Keratinocyte (primary cell): Measurements from ENCODE around the gene ZNF646. TPM values are rescaled to one million over a fixed set of nuclear protein-coding genes. Genes with fewer than 3 reads are reported as not detected.

Source experiments
- DNase-seq: peaks from one replicate; pipeline ENCODE4 v3.0.0-alpha.2; 2011; ENCODE audit warnings: low read depth, missing footprints, low spot score
- FAIRE-seq: peaks from 2 replicates; lab custom pipeline; 2011; peaks lifted over from hg19 to GRCh38; lab: Jason Lieb, UNC
- H2AFZ ChIP-seq: 2 replicates; pipeline ENCODE4 v1.6.0; 2012; ENCODE audit warnings: low read length, control low read depth, inconsistent platforms; ENCODE audit not compliant: control insufficient read depth
- H3K27ac ChIP-seq: 2 replicates; pipeline ENCODE4 v1.5.1; 2011; ENCODE audit warnings: low read length; ENCODE audit not compliant: control insufficient read depth, insufficient read depth
- H3K27me3 ChIP-seq: 3 replicates; pipeline ENCODE4 v1.6.0; 2011; ENCODE audit warnings: low read length; ENCODE audit not compliant: control insufficient read depth, insufficient read depth; ENCODE audit errors: extremely low read depth
- H3K36me3 ChIP-seq, 2 experiments: 2 replicates in 1 of 2; 3 replicates in 1 of 2; pipeline ENCODE4 v1.5.1; 2011; ENCODE audit warnings: low read length in 2 of 2, mild to moderate bottlenecking in 1 of 2; ENCODE audit not compliant: control insufficient read depth in 2 of 2, insufficient read depth in 2 of 2; ENCODE audit errors: extremely low read depth in 1 of 2
- H3K4me1 ChIP-seq: 3 replicates; pipeline ENCODE4 v1.5.1; 2011; ENCODE audit warnings: low read length; ENCODE audit not compliant: control insufficient read depth, insufficient read depth; ENCODE audit errors: extremely low read depth
- H3K4me2 ChIP-seq: 3 replicates; pipeline ENCODE4 v1.6.0; 2011; ENCODE audit warnings: low read depth, low read length; ENCODE audit not compliant: control insufficient read depth, insufficient read depth; ENCODE audit errors: extremely low read depth
- H3K4me3 ChIP-seq, 3 experiments: fragments of 200-600 bp in 1 of 3; sonication (generic) in 1 of 3; 2 replicates in 2 of 3; 3 replicates in 1 of 3; pipeline ENCODE4 v1.5.1; 2011 to 2016; ENCODE audit warnings: low read length in 3 of 3, mild to moderate bottlenecking in 3 of 3, control low read depth in 2 of 3, inconsistent platforms in 1 of 3, low read depth in 1 of 3, mixed read lengths in 1 of 3, mixed run types in 1 of 3, moderate library complexity in 1 of 3; ENCODE audit not compliant: control insufficient read depth in 2 of 3, insufficient read depth in 2 of 3; ENCODE audit errors: extremely low read depth in 1 of 3
- H3K79me2 ChIP-seq: 2 replicates; pipeline ENCODE4 v1.6.0; 2012; ENCODE audit warnings: low read length; ENCODE audit not compliant: control insufficient read depth, insufficient read depth
- H3K9ac ChIP-seq: 3 replicates; pipeline ENCODE4 v1.6.0; 2011; ENCODE audit warnings: low read length; ENCODE audit not compliant: control insufficient read depth, insufficient read depth; ENCODE audit errors: extremely low read depth
- H3K9me1 ChIP-seq: 3 replicates; pipeline ENCODE4 v1.6.0; 2011; ENCODE audit warnings: low read length; ENCODE audit not compliant: control insufficient read depth, insufficient read depth; ENCODE audit errors: extremely low read depth
- H3K9me3 ChIP-seq: 2 replicates; pipeline ENCODE4 v1.5.1; 2012; ENCODE audit warnings: low read depth, low read length; ENCODE audit not compliant: control insufficient read depth
- H4K20me1 ChIP-seq: 3 replicates; pipeline ENCODE4 v1.6.0; 2011; ENCODE audit warnings: low read length; ENCODE audit not compliant: control insufficient read depth, insufficient read depth; ENCODE audit errors: extremely low read depth
- EZH2 ChIP-seq: IDR thresholded peaks from one replicate; pipeline ENCODE4 v1.6.1; 2012; ENCODE audit warnings: inconsistent platforms, mild to moderate bottlenecking, low read length, moderate library complexity
- dilution Hi-C: fragments of 300-500 bp; cut with MboI; formaldehyde crosslinking; loops from one replicate; pipeline ENCODE4 v1.7.0; 2020; ENCODE audit warnings: low sequenced_read_pairs; ENCODE audit not compliant: extremely low pct_ligation_motif_present
- polyA plus RNA-seq, 5 experiments: library from polyadenylated mRNA; depleted of rRNA in 3 of 5; stranded (reverse) in 3 of 5; stranded (forward) in 1 of 5; unstranded in 1 of 5; fragments of >200 nt; gene quantifications; 1 replicate in 1 of 5; 2 replicates in 3 of 5; 3 replicates in 1 of 5; pipeline versions ENCODE4 v1.2.1 to v1.2.3, GENCODE V29; 2011 to 2012; ENCODE audit warnings: missing spikeins in 2 of 5, low read depth in 1 of 5, low replicate concordance in 1 of 5
- TF ChIP-seq, protein P1 (sequence below), 3 experiments: IDR thresholded peaks in 1 of 3; conservative IDR thresholded peaks in 1 of 3; optimal IDR thresholded peaks in 1 of 3; 2 replicates in 2 of 3; 3 replicates in 1 of 3; pipeline versions ENCODE3 to v1.5.1; 2011; ENCODE audit warnings: low read length in 3 of 3, mild to moderate bottlenecking in 3 of 3, moderate library complexity in 2 of 3, control low read depth in 1 of 3, inconsistent platforms in 1 of 3; ENCODE audit not compliant: insufficient read depth in 2 of 3; ENCODE audit errors: extremely low read depth in 1 of 3

Gene ZNF646
- polyA plus RNA-seq, 1 donor (not counting 4 experiments of a cell fraction or from before 2014, with no cell fraction given): 2.5 TPM

GRCh38 chr16:31125844-31126243 is 51.6 kb downstream of the ZNF646 start:
- Histone ChIP-seq H3K9me1 (no peaks in the 10 kb centered on the region), H3K9me3 (no peaks in the 10 kb centered on the region), H4K20me1 (no peaks in the 10 kb centered on the region), H3K79me2 (no peaks in the 10 kb centered on the region), H3K27ac (no peak overlapping the region), H3K4me1 (peaks cover 7% of the 10 kb centered on the region), H3K27me3 (no peaks in the 10 kb centered on the region), H3K36me3 (peaks cover 4 to 26% of the 10 kb centered on the region in 2 experiments), H3K4me3 (no peak overlapping the region), H2AFZ (no peak overlapping the region), H3K4me2 (no peak overlapping the region), H3K9ac (no peak overlapping the region)
- dilution Hi-C loops: no loop called here
- FAIRE-seq (no peak), DNase-seq (no peak)
- TF ChIP-seq, protein P1, sequence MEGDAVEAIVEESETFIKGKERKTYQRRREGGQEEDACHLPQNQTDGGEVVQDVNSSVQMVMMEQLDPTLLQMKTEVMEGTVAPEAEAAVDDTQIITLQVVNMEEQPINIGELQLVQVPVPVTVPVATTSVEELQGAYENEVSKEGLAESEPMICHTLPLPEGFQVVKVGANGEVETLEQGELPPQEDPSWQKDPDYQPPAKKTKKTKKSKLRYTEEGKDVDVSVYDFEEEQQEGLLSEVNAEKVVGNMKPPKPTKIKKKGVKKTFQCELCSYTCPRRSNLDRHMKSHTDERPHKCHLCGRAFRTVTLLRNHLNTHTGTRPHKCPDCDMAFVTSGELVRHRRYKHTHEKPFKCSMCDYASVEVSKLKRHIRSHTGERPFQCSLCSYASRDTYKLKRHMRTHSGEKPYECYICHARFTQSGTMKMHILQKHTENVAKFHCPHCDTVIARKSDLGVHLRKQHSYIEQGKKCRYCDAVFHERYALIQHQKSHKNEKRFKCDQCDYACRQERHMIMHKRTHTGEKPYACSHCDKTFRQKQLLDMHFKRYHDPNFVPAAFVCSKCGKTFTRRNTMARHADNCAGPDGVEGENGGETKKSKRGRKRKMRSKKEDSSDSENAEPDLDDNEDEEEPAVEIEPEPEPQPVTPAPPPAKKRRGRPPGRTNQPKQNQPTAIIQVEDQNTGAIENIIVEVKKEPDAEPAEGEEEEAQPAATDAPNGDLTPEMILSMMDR (optimal IDR thresholded peaks at IDR 0.05 in 1 of 3, IDR thresholded peaks at IDR 0.05 in 1 of 3, conservative IDR thresholded peaks at IDR 0.05 in 1 of 3; ENCODE audit: extremely low read depth in 1 of 3, insufficient read depth in 2 of 3, low read length in 3 of 3): no peak
- no peak for TF ChIP-seq EZH2

DNA sequence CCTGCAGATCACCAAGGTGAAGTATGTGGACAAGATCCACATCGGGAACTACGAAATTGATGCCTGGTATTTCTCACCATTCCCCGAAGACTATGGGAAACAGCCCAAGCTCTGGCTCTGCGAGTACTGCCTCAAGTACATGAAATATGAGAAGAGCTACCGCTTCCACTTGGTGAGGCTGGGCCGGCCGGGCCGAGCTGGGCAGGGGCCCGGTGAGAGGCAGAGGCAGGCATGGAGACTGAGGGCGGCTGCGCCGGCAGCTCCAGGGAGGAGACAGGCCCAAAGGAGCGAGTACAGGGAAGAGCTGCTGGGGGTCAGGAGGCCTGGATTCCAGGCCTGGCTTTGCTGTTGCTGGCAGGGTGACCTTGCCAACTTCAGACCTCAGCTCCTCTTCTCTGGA is 53.0 kb downstream of the ZNF646 start:
- FAIRE-seq (no peak), DNase-seq (no peak)
- Histone ChIP-seq H3K27ac (no peak overlapping the region), H3K4me2 (no peak overlapping the region), H3K27me3 (no peaks in the 10 kb centered on the region), H4K20me1 (no peaks in the 10 kb centered on the region), H3K4me3 (no peak overlapping the region), H3K9ac (no peak overlapping the region), H3K9me1 (no peaks in the 10 kb centered on the region), H3K4me1 (peaks cover 21% of the 10 kb centered on the region), H3K9me3 (no peaks in the 10 kb centered on the region), H3K36me3 (peaks cover 5 to 28% of the 10 kb centered on the region in 2 experiments), H3K79me2 (no peaks in the 10 kb centered on the region), H2AFZ (no peak overlapping the region)
- no peak for TF ChIP-seq EZH2
- TF ChIP-seq, protein P1 (optimal IDR thresholded peaks at IDR 0.05 in 1 of 3, IDR thresholded peaks at IDR 0.05 in 1 of 3, conservative IDR thresholded peaks at IDR 0.05 in 1 of 3; ENCODE audit: extremely low read depth in 1 of 3, insufficient read depth in 2 of 3, low read length in 3 of 3): no peak
- dilution Hi-C loops: no loop called here
